Tibial artery (tissue), 4 donors: ENCODE data around the gene ATP1B2.

Experiments used
- DNase-seq, 2 donors: peaks; one replicate each; pipeline ENCODE4 v3.0.0-alpha.2; 2019
- H3K27ac ChIP-seq, 2 donors: fragments of 200-600 bp; sonication (generic) in 1 of 2; 1 replicate in 1 of 2; 2 replicates in 1 of 2; pipeline ENCODE4 v1.5.1; 2018 to 2019; ENCODE audit warnings: mild to moderate bottlenecking in 1 of 2
- H3K27me3 ChIP-seq, 2 donors: fragments of 200-600 bp; sonication (generic) in 1 of 2; one replicate each; pipeline versions ENCODE4 v1.5.1 to v1.6.0; 2016 to 2019
- H3K36me3 ChIP-seq, 3 donors: fragments of 200-600 bp; sonication (generic) in 2 of 3; one replicate each; pipeline ENCODE4 v1.5.1; 2016 to 2019; ENCODE audit warnings: mild to moderate bottlenecking in 2 of 3
- H3K4me1 ChIP-seq, 4 donors: fragments of 200-600 bp; sonication (generic) in 2 of 4; 1 replicate in 3 of 4; 2 replicates in 1 of 4; pipeline ENCODE4 v1.5.1; 2016 to 2019
- H3K4me3 ChIP-seq, 2 donors: fragments of 200-600 bp; sonication (generic) in 1 of 2; 1 replicate in 1 of 2; 2 replicates in 1 of 2; pipeline ENCODE4 v1.5.1; 2018 to 2019; ENCODE audit warnings: mild to moderate bottlenecking in 2 of 2
- H3K9me3 ChIP-seq, 3 donors: fragments of 200-600 bp; sonication (generic) in 1 of 3; one replicate each; pipeline ENCODE4 v1.5.1; 2016 to 2019
- CTCF ChIP-seq, 2 experiments: fragments of 200-600 bp in 1 of 2; fragments of 450-650 bp in 1 of 2; IDR thresholded peaks; one replicate each; pipeline ENCODE4 v1.5.1; 2017 to 2019; ENCODE audit warnings: antibody characterized with exemption in 2 of 2, mild to moderate bottlenecking in 1 of 2, moderate library complexity in 1 of 2
- intact Hi-C: fragments of 100-400 bp; cut with DNase I; formaldehyde crosslinking; loops from one replicate; pipeline ENCODE4 v1.15.0; 2023; ENCODE audit warnings: low total_unique reads

ATP1B2 gene

GRCh38 chr17:7613769-7614424, 36.8 kb upstream of the ATP1B2 start:
- H3K4me1 ChIP-seq = peaks cover 0 to 43% (median 28%) of the 10 kb centered on the region in 4 donors
- intact Hi-C loops = no loop called here

GRCh38 chr17:7614425-7615264, 36.1 kb upstream of the ATP1B2 start, which contains the start of gene FXR2:
Gene FXR2, minus strand, starts transcription at chr17:7614897. Its CDS starts 365 bp downstream, at chr17:7614532.
- H3K4me3 ChIP-seq = peak within 1 kb of the TSS; percentile 82 to 84
- intact Hi-C loops = no loop called here
- no peaks in the 10 kb centered on the region for H3K27me3 ChIP-seq
- DNase-seq = peak; percentile 100
- H3K4me1 ChIP-seq = peaks cover 0 to 43% (median 28%) of the 10 kb centered on the region in 4 donors
- H3K36me3 ChIP-seq = peaks cover 0 to 12% (median 0%) of the 10 kb centered on the region in 3 donors
- H3K9me3 ChIP-seq = no peaks in the 10 kb centered on the region
- peak; percentile 63 to 65 for TF ChIP-seq CTCF (IDR thresholded peaks at IDR 0.05)
- H3K27ac ChIP-seq = peak within 1 kb of the TSS; percentile 83 to 87

More at GRCh38 chr17:7613769-7614424, 36.8 kb upstream of the ATP1B2 start:
- H3K27ac ChIP-seq = peak overlapping the region; percentile 83 to 87
- H3K9me3 ChIP-seq = no peaks in the 10 kb centered on the region
- TF ChIP-seq CTCF (IDR thresholded peaks at IDR 0.05) = no peak
- no peaks in the 10 kb centered on the region for H3K27me3 ChIP-seq
- H3K4me3 ChIP-seq = peak overlapping the region; percentile 82 to 84
- DNase-seq = peak in 1 of 2 donors; percentile 71
- peaks cover 0 to 12% (median 0%) of the 10 kb centered on the region in 3 donors for H3K36me3 ChIP-seq

GRCh38 chr17:7615265-7615747, 35.4 kb upstream of the ATP1B2 start:
- peak overlapping the region; percentile 59 to 82 for H3K4me3 ChIP-seq
- no peak for TF ChIP-seq CTCF (IDR thresholded peaks at IDR 0.05)
- H3K4me1 ChIP-seq = peaks cover 0 to 40% (median 27%) of the 10 kb centered on the region in 4 donors
- intact Hi-C loops = no loop called here
- no peaks in the 10 kb centered on the region for H3K9me3 ChIP-seq
- H3K36me3 ChIP-seq = peaks cover 0 to 9% (median 0%) of the 10 kb centered on the region in 3 donors
- no peaks in the 10 kb centered on the region for H3K27me3 ChIP-seq
- no peak for DNase-seq
- peak overlapping the region; percentile 83 to 87 for H3K27ac ChIP-seq

GRCh38 chr17:7618608-7619007, 32.1 kb upstream of the ATP1B2 start:
- no peak overlapping the region for H3K27ac ChIP-seq
- H3K4me3 ChIP-seq = no peak overlapping the region
- intact Hi-C loops = no loop called here
- DNase-seq = no peak
- H3K27me3 ChIP-seq = no peaks in the 10 kb centered on the region
- no peaks in the 10 kb centered on the region for H3K9me3 ChIP-seq
- H3K36me3 ChIP-seq = no peaks in the 10 kb centered on the region
- TF ChIP-seq CTCF (IDR thresholded peaks at IDR 0.05) = no peak
- H3K4me1 ChIP-seq = peaks cover 0 to 9% (median 4%) of the 10 kb centered on the region in 4 donors

- Histone ChIP-seq H3K27me3 (no peaks in the 10 kb centered on the region), H3K4me3 (no peak overlapping the region), H3K27ac (no peak overlapping the region), H3K36me3 (peaks cover 0 to 2% (median under 1%) of the 10 kb centered on the region in 3 donors), H3K9me3 (no peaks in the 10 kb centered on the region), H3K4me1 (no peaks in the 10 kb centered on the region)
- DNase-seq = no peak
- intact Hi-C loops = loop anchor here (10.0 kb wide), 1 partner anchor 56 kb away; the partner anchor contains the start of gene SENP3
- no peak for TF ChIP-seq CTCF (IDR thresholded peaks at IDR 0.05)
Observed at GRCh38 chr17:7620835-7621234, 29.9 kb upstream of the ATP1B2 start.
